Measurements from ENCODE around the gene NOL11. TPM values are rescaled to one million over a fixed set of nuclear protein-coding genes. Genes with fewer than 3 reads are reported as not detected.

NOL11 gene
- total and polyA plus RNA-seq, 2 of the 8 experiments (the other 6 are each of a cell fraction or from before 2014, with no cell fraction given), result 58.0 to 97.2 TPM

DNA sequence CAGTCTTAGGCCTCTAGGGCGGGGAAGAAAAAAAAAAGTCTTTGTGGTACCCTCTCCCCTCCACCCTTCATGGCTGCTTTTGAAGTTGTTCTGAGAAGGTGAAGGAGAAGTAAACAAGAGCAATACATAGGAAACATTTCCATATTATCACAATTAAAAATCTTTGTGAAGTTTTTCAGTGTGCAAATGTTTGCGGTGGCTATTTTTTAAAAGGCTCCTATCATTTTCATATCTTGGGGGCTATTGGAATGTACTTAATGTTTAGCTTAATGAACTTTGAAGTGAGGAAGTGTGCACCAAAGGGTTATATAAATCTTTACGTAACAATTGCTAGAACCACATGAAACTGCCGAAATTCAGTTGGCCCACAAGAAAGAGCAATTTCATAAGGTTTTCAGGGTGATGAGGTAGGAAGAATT is 7.6 kb downstream of the NOL11 start (continued):
- no peak for TF ChIP-seq SIN3A (conservative IDR thresholded peaks at IDR 0.05 in 1 of 2, IDR thresholded peaks at IDR 0.05 in 1 of 2; ENCODE audit: low read depth in 1 of 2, low read length in 2 of 2)
- no peak for TF ChIP-seq KDM1A (IDR thresholded peaks at IDR 0.05; ENCODE audit: borderline replicate concordance, low read length)
- TF ChIP-seq EP300 (IDR thresholded peaks at IDR 0.05; ENCODE audit: borderline replicate concordance in 1 of 2, low read depth in 2 of 2, low read length in 2 of 2), result no peak
